ENCODE data around the gene RAC3.
A peak's percentile ranks its signal among the peaks of the same experiment; 100 is the strongest.

Gene RAC3

DNA sequence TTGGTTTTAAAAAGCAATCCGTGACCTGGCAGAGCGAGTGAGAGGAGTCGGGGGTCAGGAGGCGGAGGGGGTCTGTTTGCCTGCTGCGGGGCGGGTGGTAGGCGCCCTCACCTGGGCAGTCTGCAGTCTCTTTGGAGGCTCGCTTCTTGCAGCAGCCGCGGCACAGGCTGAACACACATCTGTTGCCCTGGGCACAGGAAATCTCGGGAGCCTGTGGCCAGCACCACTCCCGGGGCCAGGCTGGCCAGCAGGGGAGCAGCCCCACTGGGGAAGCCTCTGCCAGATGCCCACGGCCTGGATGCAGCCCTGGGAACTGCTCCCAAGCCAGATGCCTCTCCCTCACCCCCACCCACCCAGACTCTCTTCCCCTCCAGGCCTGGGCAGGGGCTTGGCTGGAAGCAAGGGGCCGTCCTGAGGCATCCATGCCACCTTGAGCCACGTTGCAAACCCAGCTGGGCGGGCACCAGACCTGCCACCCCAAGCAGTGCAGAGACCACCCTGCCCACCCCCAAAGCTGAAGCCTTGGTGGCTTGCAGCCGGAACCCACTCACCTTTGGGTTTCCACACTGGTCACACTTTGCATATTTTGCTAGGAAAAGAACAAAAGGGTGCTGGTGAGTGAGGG lies 26.9 kb downstream of the RAC3 start:
- no peak for DNase-seq

DNA sequence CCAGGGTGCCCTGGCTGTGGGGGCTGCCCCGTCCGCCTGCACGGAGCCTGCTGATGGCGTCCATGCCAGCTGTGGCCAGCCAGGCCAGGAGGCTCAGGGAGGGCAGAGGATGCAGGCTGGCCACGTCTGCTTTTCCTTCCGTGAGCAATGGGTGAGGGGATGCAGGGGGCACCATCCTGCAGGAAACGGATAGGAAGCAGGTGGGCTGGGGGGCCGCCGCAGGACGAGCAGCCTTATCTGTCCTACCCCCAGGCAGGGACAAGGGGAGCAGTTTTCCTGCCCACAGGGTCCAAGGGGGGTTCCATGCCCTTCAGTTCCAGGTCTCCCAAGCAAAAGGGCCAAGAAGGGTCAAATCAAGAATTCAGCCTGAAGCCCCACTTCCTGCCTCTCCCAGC lies 27.4 kb downstream of the RAC3 start:
- no peak for DNase-seq

DNA sequence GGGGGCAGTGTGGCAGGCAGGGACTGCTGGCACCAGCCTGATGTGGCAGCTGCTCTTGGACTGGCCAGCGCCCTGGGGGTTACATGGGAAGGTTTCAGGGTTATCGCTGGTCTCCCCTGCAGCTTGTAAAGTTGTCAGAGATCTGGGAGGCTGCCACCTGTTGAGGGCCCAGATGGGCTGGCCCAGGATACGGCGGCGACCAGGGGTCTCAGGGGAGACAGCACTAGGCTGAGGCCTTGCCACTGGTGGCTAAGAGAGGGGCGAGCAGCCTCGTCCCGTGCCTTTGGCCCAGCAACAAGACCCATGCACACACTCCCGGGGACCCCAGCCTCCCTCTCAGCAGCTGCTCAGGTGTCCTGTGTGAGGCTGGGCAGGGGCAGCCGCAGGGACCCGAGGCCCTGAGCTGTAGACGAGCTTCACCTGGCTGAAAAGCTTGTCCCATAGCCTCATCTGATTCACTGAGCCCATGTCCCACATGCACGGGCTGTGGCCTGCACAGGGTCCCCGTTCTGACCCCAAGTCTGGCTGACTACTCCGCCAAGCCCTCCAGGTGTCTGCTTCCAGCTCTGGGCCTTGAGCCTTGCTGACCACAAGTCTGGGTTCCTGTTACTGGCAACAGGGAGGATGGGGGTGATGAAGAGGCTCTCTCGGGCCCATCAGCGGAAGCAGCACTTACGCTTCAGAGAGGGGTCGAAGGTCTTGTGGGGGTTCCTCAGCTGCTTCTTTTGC lies 28.0 kb downstream of the RAC3 start:
- DNase-seq, result no peak

DNA sequence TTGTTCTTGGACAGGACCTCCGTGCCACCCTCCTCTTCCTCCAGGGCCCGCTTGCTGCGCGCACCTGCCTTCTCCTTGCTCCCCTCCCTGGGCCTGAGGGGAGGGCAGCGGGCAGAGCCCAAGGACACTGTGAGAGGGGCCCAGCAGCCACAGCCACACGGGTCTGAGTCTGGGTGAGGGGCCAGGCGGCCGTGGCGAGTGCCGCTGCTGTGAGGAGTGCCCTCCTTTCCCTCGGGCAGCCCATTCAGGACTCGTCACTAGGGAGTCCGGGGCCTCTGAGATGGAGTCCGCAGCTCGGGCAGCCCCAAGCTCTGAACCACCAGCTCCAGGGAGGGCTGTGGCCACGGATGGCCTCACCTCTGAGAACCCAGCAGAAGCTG lies 28.5 kb downstream of the RAC3 start:
- no peak for DNase-seq

DNA sequence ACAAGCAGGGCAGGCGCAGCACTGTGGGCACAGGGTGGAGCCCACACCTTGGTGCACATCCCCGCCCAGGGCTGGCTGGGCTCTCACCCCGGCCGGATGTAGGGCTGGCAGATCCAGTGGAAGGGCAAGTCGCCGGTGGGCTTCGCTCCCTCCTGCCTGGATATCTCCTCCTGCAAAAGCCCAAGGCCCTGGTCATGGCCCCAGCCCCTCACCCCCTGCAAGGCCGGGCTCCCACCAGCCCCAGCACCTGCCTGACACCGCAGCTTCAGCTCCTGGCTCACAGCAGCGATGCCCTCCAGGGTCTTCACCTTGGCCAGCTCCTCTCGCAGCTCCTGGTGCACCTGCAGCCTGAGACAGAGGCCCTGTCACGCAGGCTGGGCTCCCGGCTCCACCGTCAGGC lies 29.1 kb downstream of the RAC3 start:
- DNase-seq, result no peak

DNA sequence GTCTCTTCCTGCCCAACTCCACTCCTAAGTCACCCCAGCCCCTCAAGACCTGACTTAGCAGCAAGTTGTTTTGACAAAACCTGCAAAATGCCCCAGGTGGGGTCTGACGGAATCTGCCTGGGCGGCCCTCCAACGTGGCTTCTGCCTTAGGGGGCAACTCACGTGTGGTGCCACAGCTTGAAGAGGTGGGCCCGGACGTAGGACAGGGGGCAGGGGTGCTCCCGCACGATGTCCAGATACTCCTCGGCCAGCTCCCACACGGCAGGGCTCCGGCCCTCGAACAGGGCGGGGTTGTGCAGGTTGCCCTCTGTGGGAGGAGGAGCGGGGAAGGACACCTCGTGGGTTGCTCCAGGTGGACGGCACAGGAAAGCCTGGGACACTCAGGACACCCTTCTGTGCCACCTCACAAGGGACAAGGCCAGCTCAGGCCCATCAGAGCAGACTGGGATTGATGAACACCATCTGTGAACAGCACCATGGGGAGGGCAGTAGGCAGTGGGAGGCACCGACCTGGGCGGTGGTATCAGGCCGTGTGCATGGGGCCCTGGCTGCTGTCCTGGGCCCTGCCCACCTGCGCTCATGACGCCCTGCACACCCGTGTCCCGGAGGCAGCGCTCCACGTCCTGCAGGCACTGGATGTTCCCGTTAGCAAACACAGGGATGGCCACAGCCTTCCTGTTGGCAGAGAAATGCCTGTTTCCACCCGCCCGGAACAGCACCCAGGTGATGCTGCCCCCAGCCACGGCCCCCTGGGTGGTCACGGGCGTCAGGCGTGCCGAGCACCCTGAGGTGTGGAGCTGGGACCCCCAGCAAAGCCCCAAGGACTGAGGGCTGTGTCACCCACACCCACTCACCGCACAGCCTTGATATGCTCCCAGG lies 29.8 kb downstream of the RAC3 start:
- no peak for DNase-seq

DNA sequence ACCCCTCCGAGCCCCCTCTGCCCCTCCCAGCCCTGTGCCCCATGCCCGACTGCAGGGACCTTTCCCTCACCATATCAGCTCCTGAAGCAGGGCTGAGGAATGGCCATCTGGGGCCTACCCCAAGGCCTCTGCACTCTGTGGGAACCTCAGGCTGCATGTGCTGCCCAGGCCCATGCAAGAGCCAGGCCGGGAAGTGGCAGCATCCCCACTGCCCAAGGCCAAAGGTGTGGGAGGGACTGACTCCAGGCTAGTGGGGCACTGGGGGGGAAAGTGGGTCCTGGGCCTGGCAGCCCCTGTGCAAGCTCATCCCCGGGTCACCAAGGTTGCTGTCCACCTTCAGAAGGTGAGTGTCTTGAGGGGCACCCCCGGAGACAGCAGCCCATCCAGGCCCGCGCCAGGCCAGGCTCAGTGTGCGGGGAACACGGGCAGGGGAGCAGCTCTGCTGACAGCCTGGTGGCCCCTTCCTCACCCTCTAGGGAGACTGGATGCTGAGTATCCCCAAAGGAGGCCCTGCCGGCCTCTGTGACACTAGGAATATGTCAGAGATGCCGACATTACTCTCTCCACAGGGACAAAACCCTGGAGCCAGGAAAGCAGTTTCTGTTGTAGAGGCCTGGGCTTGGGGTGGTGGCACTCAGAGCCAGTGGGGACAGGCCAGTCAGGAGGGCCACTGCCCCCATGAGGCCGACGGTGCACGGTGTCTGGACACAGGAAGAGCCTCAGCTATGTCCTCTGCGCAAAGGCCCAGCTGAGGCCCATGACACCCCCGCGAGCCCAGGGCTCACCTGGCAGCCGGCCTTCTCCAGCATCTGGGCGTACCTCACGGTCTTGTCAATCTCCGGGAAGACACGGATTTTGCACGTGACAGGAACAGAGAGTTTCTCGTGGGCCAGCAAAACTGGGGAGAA lies 30.9 kb downstream of the RAC3 start:
- DNase-seq, result no peak

DNA sequence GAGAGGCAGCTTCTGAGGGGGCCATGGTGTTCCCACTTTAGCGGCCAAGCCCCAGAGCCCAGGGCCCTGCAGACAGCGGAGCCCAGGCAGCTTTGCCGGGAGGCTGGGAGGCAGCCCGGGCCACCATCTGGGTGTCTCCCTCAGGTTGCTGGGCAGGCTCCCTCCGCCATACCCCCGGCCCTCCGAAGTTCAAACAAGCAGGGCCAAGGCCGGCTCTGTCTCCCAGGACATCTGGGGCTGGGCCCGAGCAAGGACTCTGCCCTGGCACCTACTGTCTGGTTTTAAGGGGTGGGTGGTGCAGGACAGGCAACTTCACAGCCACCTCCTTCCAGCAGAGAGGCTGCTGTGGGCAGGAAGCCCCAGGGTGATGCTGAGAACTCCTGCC lies 31.5 kb downstream of the RAC3 start:
- DNase-seq, result no peak

DNA sequence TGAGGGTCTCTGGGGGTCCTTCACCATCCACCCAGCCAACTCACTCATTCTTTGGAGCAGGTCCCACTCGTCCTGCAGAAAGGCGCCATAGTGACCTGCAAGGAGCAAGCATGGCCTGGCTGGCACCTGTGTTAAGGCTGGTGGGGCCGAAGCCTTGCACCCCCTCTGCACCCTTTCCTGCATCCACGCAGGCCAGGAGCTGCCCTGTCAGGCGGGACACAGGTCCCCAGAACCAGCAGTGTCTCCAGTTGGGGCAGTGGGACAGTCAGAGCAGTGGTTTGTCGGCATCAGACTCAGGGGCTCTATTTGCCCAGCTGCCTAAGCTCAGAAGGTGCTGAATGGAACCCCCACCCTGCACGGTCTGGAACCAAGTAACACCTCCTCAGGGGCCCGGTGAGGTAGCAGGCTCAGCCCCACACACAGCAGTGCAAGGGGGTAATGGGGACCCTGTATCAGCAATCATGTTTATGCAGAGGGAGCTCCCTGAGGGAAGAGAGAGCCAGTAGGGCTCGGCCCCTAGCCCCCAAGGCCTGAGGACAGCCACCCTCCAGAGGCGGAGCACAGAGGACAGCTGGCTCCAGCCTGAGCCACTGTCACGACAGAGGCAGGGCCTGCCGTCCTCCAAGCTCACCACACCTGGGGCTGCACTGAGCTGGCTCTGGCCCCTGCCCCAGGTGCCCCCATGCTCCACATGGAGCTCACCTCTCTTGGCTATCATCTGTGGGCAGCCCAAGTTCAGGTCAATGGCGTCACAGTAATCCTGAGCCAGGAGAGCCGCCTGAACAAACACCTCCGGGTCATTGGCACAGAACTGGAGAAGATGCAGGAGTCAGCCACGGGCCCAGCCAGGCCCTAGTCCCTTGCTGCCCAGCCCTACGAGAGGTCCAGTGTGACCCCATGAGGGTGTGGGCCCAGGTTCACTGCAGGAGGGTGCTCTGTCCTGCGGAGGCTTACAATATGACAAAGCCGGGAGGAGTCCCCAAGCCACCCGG lies 32.2 kb downstream of the RAC3 start:
- DNase-seq, result no peak

DNA sequence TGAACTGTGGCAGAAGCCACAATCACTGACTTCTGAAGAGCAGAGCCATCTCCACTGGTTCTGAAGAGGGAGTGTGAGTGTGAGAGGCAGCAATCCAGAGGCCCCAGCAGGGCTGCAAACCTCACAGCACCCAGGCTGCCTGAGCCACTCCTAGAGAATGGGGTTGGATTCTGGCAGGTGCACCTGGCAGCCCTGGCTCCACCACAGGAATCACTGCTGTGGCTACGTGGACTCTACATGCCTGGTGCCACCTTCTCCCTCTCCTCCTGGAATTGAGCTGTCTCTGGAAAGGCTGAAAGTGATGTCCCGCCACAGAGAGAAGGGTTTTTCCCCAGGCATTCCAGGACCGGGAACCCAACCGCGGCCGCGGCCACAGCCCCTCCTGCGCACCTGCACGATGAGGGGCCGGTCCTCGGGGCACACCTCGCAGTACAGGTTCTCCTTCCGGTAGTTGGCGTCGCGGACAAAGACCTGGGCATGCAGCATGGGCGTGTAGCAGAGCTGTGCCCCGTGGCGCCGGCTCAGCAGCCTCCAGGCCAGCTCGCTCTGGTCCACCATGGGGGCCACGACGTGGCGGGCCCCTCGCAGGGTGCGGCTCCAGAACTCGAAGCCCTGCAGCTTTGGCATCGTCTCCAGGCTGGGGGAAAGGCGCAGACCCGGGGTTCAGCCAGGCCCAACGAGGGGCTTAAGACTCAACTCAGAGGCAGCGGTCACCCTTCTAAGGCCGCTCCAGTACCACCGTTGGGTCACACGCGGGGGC lies 33.1 kb downstream of the RAC3 start:
- DNase-seq, result no peak

DNA sequence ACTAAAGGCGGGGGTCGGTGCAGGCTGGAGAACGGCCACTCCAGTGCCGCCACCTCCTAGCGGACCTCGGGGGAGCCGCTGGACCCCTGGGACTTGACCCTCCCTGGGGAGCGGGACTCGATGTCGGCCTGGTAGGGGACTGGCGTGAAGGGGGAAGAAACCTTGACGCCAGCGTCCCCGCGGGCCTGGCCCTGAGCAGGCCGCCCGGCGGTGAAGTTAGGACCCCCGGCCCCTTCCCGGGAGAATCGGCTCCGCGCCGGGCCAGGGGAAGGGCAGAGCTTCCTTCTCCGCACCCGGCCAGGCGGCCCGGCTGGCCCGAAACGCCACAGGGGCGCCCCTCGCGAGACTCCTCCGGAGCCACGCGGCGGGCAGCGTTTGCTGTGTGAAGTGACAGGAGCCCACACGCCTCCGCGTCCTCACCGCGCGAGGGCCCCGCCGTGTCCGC lies 33.7 kb downstream of the RAC3 start:
- DNase-seq, result no peak

DNA sequence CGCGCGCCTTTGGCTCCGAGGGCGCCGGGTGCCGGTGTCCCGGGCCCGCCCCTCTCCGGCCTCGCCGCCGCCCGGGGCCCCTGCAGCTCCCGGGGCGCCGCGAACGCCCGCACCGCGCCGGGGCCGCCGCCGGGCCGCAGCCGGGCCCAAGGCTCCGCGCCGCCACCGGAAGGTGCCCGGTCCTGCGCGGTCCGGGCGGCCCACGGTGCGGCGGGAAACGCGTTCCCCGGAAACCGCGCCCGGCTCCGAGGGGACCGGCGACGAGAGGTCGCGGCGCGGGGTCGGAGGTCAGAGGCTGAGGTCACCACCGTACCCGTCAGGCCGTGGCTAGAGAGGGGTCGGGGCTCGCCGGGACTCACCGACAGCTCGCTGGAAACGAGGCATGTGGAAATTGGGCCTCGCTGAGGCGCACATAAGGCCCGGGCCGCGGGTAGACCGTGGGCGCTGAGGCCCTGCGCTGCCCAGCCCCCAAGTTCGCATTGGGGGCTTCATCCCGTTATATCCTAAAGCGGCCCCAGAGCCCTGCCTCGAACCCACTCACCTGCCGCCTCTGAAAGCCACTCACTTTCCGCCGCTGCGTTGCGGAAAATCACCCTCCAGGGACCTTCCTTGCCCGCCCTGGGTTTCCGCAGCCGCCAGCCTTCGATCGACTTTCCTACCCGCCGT lies 34.3 kb downstream of the RAC3 start, which contains the start of gene DUS1L:
DUS1L (minus strand) TSS at position 167 of the 666 bp plus-strand sequence. CDS start 745 bp downstream, outside the sequence.
- DNase-seq, result peak; percentile 72

DNA sequence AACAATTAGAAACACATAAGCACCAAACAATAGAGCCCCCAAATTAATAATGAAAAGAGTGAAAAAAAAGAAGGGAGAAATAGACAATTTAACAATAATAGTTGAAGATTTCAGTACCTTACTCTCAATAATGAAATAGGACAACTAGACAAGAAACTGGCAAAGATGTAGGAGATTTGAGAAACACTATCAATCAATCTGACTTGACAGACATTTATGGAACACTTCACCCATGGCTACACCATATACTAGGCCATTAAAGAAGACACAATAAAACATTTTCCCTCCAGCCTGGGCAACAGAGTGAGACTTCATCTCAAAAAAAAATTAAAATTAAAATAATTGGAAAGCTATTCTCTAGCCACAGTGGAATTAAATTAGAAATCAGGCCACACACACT lies 39.1 kb downstream of the RAC3 start:
- DNase-seq, result no peak

DNA sequence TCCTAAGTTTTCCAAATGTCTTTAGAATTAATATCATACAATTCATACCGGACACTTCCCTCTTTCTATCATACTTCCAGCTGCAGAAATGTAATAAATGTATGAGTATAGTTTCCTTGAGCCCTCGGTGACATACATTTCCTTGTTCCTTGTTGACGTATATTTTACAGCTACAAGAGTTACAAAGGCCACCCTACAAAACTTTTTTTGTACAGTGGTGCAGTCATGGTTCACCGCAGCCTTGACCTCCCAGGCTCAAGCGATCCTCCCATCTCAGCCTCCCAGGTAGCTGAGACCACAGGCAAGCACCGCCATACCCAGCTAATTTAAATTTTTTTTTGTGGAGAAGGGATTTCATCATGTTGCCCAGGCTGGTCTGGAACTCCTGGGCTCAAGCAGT lies 41.3 kb downstream of the RAC3 start:
- no peak for DNase-seq

DNA sequence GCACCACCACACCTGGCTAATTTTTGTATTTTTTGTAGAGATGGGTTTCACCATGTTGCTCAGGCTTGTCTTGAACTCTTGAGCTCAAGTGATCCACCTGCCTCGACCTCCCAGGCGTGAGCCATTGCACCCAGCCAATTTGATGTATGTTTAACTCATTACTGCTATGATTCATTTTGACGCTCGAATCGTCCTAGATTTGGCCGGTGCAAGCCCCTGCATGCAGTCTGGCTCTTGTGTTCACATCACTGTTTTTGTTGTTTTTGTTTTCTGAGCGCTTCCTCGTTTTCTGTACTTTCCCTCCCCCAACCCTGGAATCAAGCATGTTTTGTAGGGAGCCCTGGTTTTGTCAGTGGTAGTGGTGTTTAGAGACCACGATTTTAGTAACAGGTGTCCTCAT lies 42.0 kb downstream of the RAC3 start:
- DNase-seq, result no peak

DNA sequence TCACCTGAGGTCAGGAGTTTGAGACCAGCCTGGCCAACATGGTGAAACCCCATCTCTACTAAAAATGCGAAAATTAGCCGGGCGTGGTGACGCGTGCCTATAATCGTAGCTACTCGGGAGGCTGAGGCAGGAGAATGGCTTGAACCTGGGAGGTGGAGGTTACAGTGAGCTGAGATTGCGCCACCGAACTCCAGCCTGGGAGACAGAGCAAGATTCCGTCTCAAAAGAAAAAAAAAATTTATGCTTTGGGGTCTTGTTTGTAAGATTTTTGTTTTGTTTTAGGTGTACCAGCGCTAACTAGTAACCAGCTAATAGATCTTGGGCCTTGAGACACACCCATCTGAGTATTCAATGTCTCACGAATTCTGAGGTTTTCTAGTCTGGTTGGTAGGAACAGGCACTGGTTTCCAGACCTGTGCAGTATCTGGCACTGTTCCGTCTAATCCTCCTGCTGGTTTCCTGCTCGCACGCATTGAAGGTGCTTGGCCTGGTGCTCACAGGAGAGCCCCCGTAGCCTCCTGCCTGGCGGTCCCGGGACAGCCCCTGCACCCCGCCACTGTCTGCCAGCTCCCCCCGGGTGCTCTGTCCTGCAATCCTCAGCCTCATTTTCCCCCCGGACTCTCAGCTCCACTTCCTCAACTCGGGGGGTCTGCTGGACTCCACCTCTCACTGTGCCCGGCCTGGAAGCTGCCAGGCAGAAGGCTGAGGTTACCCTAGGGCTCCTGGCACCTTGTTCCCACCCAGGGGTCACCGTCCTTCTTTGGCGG lies 44.7 kb downstream of the RAC3 start:
- DNase-seq, result no peak

DNA sequence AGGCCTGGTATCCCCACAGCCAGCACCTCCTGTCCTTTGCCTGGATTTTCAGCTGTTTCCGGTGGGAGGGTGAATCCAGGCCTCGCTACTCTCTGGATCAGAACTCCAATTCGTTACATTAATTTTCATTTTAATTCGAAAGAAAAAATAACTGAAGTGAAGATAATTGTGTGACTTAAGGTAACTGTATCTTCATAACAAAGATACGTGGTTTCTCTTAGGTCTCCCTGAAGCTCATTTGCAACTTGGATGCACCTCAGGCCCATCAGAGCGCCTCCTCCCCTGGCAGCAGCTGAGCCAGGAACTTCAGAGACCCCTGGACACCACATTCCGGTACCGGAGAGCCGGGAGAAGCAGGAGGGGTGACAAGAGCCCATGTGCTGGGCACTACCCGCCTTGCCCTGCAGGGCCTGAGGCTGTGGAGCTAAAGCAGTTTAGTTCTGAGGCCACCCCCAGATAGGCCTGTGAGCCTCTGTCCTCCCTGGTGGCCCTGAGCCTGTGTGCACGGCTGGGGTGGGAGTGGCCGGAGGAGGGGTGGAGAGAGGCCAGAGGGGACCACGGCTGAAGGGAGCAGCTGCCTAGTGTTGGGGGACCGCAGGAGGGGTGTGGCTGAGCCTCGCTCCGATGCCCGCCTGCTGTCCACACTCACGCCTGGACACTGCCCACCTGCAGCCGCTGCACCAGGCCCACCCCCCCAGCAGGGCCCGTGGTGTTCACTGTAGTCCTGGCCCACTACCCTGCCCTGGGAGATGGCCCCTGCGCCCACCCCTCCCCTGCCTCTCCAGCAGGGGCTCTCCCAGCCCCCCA lies 45.5 kb downstream of the RAC3 start:
- no peak for DNase-seq

DNA sequence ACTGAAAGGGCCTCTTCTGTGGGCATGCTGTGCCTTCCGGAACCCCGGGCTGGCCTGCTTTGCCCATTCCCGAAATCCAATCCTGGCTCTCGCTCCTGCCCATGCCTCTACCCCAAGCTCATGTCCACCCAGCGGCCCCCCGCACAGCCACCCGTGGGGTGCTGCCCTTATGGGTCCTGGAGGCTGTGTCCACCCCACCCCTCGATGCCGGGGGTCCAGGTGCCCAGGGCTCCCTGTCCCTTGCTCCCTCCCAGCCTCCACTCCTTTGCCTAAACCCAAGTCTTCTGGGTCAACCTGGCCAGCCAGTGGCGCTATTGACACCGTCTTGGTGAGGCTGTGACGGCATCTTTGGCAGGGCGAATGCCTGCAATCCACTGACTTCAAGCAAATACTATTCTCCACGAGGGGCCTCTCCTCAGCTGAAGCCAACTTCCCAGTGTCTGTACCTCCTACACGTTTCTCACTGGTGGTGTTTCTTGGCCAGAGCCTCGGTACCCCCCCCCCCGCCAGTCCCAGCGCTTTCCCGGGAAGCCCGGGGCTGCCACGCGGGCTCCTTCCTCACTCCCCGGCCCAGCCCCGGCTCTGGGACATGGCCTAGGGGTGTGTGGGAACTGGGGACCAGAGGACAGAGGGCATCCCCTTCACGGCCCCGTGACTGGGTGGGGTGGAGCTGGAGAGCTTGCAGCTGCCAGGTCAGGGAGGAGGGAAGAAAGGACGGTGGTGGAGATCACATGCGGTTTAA lies 46.3 kb downstream of the RAC3 start:
- DNase-seq, result no peak
